Activated T-cell treated with anti-CD3 and anti-CD28 coated beads, Interleukin-2, amount 50 U/mL, for 48 hours (primary cell): ENCODE data around the gene THSD4.
"Not testable (repeated sequence)": the region's sequence is repeated elsewhere in the genome, so short reads cannot be mapped to it uniquely, and the experiment has no call there.

ENCODE experiments used
- DNase-seq, 2 experiments: peaks; one replicate each; pipeline ENCODE4 v3.0.0-alpha.2; 2020

Gene THSD4

DNA sequence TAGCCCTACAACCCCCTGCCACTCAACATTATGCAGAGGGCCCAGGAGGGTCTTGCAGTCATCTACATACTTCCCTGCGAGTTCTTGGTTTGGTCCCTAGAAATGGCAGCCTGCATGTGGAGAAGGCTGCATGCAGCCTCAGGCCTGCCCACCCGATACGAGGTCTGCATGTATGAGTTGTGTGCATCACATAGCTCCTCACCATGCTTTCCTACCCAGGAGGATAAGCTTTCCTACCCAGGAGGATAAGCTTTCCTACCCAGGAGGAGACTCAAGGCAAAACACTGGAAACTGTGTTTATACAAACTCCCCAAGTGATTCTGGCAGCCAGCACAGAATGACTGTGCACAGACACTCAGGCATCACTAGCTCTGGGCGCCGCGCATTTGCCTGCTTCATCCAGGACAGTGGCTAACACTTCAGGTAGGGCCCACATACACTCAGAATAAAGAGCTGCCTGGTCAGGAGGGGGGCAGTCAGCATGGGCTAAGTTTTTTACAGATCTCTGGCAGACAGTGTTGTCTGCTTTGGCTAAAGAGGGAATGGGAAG, 187.7 kb downstream of the THSD4 start:
- no peak for DNase-seq

DNA sequence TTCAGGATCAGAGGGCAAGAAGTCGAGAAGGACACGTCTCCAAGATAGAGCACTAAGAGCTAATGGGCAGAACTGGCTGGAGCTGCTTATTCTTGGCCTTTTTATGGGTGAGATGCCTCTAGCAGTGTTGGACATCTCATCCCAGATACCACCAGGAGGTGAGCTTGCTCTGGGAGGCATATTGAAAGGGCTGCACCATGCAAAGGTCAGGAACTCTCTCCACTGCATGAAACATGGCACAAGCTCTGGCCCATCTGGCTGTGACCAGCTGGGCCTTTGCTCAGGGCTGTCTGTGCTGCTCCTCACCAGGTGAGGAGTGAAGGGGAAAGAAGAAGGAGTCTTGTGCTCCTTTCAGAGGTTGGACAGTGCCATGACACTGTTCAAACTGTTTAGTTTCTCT, 188.7 kb downstream of the THSD4 start:
- DNase-seq, result no peak

DNA sequence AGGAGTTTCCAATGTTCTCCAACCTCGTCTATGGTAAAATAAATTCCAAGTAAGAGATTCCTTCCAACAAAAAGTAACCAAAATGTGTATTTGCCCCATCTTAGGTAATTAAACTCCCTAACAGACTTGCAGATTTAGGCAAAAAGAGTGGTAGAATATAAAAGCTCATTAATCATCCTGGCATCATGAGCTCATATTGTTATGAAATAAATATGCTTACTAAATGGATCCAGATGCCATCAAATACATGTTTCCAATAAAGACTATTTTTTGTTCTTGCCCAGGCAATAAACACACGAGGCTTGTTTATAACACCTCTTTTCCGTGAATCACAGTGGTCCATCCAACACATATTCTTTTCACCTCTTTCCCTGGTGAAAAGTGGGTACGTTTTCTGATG, 189.4 kb downstream of the THSD4 start:
- no peak for DNase-seq

DNA sequence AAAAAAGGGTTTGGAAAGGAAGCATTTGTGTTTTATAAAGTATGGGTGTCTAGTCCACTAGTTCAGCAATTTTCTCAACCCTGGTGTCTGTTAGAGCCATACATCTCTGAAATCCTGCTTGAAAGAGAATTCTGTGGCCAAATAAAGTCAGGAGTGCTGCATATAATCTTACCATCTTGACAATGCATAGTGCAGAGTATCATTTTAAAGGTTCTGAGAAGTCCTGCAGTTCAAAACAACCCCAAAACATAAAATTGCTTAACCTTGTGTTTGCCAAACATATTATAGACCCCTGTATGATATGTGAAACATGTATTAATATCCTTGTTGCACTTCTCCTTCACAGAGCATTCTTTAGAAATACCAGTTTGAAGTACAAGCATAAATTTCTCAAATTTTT, 191.3 kb downstream of the THSD4 start:
- no peak for DNase-seq

GRCh38 chr15:71312194-71312708, 197.0 kb downstream of the THSD4 start:
- DNase-seq, result no peak

DNA sequence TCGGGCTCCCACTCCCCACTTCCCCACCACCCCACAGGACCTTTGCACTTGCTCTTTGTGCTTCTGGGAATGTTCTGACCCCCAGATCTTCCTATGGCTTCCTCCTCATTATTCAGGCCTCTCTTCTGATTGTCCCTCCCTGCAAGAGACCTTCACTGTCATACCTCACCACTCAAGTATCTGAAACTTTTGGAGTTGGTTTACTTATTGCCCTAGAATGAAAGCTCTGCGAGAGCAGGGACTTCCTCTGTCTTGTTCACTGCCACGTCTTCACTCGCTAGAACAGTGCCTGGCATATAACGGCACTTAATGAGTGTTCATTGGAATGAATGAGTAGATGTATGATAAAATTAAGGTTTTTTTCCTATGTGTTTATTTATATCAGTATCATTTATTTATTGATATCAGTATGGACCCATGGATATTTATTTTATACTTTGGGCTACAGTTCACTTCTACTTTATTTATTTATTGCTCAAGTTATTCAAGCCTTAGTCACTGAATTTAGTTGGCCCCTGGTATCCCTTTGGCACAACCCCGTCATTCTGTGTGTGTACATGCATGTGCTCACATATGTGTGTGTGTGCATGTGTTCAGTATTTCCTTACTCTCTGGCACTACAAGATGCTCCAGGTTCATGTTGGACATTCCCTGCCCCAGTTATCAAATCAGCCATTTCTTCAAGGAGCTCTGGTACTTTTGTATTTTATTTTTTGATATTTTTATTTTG, 197.6 kb downstream of the THSD4 start:
- DNase-seq, result no peak

DNA sequence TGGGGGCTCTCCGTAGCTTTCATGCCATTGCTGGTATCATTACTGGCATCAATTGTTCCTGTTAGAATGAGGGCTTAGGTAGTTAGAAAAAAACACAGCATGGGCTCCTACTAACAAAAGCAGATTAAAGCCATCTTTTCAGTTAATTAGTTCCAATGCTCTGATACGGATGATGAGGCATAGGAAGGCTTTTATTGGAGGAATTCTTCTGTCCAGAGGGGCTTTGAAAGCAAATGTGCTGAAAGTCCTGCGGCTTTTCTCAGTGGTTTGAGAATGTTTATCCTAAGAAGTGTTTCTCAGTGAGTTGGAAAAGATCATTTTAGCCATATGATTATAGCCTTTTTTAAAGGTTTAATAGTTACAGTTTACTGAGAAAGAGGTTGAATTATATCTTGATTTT, 198.5 kb downstream of the THSD4 start:
- no peak for DNase-seq

- DNase-seq, result no peak
Observed at GRCh38 chr15:71314956-71315537, 199.8 kb downstream of the THSD4 start.

GRCh38 chr15:71316911-71317310, 201.6 kb downstream of the THSD4 start:
- DNase-seq, result no peak

DNA sequence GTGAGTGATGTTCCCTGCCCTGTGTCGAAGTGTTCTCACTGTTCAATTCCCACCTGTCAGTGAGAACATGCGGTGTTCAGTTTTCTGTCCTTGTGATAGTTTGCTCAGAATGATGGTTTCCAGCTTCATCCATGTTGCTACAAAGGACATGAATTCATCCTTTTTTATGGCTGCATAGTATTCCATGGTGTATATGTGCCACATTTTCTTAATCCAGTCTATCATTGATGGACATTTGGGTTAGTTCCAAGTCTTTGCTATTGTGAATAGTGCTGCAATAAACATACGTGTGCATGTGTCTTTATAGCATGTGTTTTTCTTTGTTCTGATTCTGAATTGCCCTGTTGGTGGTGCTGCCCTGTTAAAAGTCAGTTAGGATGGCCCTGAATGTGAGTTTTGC, 204.2 kb downstream of the THSD4 start:
- not testable (repeated sequence) for DNase-seq

DNA sequence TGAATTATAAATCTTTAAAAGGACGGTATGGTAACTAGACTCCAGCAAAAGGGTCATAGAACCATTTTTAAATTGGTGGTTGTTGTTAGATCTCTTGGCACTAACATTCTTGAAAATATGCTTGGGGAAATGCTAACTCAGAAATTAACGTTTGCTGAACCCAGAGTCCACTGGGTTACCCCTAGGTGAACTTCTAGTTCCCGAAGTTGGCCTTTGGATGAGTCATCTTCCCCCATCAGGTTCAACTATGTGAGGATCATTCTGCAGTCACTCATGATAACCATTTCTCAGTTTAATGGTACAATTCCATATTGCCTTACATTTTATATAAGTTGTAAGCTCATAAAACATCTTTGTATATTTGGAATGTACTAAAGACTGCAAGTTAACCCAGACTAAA, 204.7 kb downstream of the THSD4 start:
- DNase-seq, result no peak

DNA sequence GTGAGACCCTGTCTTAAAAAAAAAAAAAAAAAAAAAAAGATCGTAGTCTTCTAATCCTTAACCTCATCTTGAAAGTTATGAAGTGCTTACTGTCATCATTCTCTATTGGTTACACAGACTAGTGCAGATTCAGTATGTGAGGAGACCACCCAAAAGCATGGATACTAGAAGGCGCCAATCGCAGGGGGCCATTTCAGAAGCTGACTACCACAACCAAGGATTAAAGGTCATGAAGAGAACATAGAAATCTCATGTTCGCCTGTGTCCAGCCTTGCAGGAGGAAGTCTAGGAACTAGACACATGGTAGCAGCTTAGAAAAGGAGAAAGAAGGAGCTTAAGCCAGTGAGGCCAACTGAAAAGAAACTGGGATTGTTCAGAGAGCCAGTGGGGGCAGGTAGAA, 207.8 kb downstream of the THSD4 start:
- DNase-seq, result no peak

GRCh38 chr15:71323584-71323983, 208.3 kb downstream of the THSD4 start:
- no peak for DNase-seq

DNA sequence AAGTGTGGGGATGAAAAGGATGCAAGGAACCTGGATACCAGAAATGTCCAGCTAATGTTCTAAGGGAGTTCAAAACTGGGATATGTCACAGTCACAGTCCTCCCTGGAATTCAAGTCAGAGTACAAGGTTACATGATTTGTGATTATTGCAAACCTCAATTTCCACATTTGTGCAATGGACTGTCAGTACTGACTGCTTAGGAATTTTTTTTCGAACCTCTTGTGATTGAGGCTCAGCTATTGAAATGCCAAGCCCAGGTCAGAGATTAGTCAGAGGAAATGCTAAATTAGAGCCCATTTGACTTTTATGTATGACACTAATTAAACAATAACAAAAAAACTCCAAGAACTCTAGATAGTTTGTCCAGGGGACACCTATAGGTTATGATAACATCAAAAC, 210.2 kb downstream of the THSD4 start:
- DNase-seq, result no peak

DNA sequence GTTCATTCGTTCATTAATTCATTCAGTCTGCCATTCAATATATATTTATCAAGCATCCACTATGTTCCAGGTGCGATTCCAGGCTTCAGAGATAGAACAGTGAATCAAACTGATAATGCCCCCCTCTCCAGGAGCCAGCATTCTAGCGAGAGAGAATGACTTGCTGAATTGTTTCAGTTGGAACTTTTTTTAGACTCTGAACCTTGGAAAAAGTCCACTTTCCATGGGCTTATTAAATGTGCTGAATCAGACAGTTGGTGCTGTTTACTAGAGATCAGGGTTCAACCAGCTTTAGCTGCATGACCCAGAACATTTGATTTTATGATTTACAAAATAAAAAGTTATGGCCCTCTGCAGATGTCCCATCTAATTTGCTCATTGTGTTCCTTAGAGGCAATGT, 213.2 kb downstream of the THSD4 start:
- no peak for DNase-seq

- no peak for DNase-seq
Observed at GRCh38 chr15:71329041-71329440, 213.8 kb downstream of the THSD4 start.

GRCh38 chr15:71329497-71330260, 214.4 kb downstream of the THSD4 start:
- no peak for DNase-seq

DNA sequence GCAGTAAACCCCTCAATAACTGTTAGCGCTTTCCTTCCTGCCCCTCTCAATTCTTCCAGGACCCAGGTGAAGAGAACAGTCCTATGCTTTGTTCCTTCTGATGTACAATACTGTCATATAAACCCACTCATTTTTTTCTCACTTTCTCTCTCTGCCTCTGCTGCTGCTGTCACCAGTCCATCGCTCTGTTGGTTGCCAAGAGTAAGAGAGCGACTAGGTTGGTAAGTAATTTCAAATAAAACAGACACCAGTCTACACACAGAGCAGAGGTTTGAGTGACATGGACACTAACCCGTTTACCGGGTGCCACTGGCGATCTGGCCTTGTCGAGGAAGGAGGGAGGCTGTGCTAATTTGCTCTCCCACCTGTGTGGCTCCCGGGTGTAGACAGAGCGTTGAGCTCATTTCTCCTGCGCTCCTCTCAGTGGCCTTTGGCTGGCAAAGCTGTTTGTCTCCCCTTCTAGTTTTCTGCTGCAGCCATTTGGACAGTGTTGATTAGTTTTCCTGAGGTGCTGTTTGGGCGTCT, 215.4 kb downstream of the THSD4 start:
- no peak for DNase-seq

DNA sequence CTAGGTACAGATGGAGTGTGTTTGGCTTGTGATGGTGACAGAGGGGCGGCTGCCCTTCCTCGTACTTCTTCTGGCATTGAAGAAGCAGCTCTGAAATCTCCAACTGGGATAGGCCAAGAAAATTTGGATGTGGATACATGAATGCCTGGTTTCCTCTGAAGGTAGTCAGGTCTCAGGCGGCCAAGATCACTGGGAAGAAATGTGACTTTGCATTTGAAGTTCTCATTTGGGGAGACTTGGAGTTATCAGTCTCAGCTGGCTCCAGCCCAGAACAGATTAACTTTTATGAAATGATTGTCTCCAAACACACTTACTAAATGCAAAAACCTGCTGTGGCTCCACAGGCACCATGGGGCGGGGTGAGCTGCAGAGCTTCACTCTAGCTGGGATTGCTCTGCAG, 215.9 kb downstream of the THSD4 start:
- DNase-seq, result no peak

- no peak for DNase-seq
Observed at GRCh38 chr15:71332431-71333004, 217.2 kb downstream of the THSD4 start.

- DNase-seq, result no peak
Observed at GRCh38 chr15:71333136-71333700, 217.9 kb downstream of the THSD4 start.

DNA sequence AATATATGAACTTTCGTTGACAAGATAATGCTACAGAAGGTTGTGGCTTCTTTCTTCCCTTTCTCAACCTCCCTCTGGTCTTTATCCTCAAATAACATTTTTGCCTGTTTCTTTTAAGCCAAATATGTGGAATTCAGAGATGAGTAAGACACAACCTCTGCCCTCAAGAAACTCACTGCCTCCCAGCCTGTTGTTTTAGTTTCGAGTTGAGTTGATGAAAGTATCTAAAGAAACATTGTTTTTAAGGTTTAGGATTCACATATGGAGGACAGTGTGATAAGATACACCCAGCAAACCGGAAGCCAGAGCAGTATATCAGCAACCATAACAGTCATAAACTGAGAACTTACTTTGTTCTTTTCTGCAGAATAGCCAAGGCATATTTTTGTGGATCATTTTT, 218.6 kb downstream of the THSD4 start:
- no peak for DNase-seq

GRCh38 chr15:71334434-71334833, 219.2 kb downstream of the THSD4 start:
- no peak for DNase-seq
